Measurements from ENCODE around the gene STARD10.
"Not testable (repeated sequence)": the region's sequence is repeated elsewhere in the genome, so short reads cannot be mapped to it uniquely, and the experiment has no call there.

Gene STARD10

GRCh38 chr11:72808331-72808798 is 14.5 kb upstream of the STARD10 start:
- DNase-seq (ENCODE audit: low read depth in 1 of 2, low spot score in 1 of 2): no peak

DNA sequence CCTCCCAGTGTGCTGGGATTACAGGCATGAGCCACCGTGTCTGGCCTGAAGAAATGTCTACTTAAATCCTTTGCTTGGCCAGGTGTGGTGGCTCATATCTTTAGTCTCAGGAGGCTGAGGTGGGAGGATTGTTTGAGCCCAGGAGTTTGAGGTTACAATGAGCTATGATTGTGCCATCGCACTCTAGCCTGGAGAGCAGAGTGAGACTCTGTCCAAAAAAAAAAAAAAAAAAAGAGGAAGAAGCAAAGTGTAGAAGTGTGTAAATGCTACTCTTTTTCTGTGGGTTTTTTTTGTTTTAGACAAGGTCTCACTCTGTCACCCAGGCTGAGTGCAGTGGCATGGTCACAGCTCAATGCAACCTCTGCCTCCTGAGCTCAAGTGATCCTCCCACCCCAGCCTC is 13.9 kb upstream of the STARD10 start:
- no peak for DNase-seq (ENCODE audit: low read depth in 1 of 2, low spot score in 1 of 2)

- no peak for DNase-seq (ENCODE audit: low read depth in 1 of 2, low spot score in 1 of 2)
These were observed 13.3 kb upstream of the STARD10 start for GRCh38 chr11:72807021-72807693.

- not testable (repeated sequence) for DNase-seq (ENCODE audit: low read depth in 1 of 2, low spot score in 1 of 2)
These were observed 12.5 kb upstream of the STARD10 start for GRCh38 chr11:72806378-72806777.

DNA sequence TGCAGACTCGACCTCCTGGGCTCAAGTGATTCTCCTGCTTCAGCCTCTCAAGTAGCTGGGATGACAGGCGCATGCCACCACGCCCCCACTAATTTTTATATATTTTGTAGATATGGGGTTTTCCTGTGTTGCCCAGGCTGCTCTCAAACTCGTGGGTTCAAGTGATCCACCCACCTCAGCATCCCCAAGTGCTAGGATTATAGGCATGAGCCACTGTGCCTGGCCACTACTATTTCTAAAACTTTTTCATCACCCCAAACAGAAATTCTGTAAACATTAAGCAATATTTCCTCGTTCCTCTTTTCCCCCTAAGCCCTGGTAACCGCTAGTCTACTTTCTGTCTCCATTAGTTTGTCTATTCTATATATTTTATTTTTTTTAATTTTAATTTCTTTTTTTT is 11.4 kb upstream of the STARD10 start:
- DNase-seq (ENCODE audit: low read depth in 1 of 2, low spot score in 1 of 2): no peak

GRCh38 chr11:72802822-72803221 is 9.0 kb upstream of the STARD10 start:
- DNase-seq (ENCODE audit: low read depth in 1 of 2, low spot score in 1 of 2): no peak

DNA sequence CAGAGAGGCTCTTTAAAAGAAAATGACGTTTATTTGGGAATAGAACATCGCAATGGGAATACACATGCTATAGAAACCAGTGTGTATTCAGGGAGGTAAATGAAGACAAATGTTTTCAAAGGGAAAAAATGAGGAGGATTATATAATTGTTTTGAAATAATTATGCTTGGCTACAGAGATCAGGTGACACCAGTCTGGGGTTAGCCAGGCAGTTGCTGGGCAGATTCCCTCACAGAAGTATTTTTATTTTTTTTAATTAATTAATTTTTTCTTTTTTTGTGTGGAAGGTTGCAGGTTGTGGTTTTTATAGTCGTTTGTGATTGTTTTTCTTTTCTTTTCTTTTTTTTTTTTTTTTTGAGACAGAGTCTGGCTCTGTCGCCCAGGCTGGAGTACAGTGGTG is 5.6 kb upstream of the STARD10 start:
- DNase-seq (ENCODE audit: low read depth in 1 of 2, low spot score in 1 of 2): no peak

GRCh38 chr11:72798361-72798760 is 4.5 kb upstream of the STARD10 start:
- no peak for DNase-seq (ENCODE audit: low read depth in 1 of 2, low spot score in 1 of 2)

GRCh38 chr11:72793076-72793424 is 797 bp downstream of the STARD10 start:
- DNase-seq (ENCODE audit: low read depth in 1 of 2, low spot score in 1 of 2): no peak

GRCh38 chr11:72792437-72793021 is 1.3 kb downstream of the STARD10 start:
- DNase-seq (ENCODE audit: low read depth in 1 of 2, low spot score in 1 of 2): no peak

- not testable (repeated sequence) for DNase-seq (ENCODE audit: low read depth in 1 of 2, low spot score in 1 of 2)
These were observed 2.6 kb downstream of the STARD10 start for GRCh38 chr11:72791228-72791627.

DNA sequence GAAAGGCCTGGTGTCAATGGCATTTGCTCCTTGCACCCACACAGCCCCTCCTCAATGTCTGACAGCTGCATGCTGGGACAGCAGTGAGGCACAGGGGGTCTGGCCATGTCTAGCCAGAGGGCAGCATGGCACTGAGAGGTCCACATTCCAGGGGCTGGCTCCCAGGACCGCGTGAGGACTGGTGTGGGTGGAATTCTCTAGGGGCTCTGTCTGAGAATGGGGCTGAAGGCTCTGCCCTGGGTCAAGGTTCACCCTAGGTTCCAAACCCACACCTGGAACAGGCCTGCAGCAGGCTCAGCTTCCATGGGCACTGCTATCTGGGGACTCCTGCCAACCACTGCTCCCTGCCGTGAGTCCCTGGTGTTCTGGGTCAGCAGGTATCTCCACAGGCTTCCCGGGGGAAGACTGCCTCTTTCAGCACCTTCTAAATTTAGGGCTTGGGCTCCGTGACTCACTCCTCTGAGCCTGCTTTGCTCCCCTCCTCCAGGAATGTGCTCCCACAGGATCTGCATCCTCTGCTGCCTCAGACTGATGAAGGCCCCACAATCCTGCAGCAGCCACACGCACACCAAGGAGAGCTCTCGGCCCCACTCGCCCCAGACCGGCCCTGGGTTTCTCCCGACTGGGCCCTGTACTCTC is 4.2 kb downstream of the STARD10 start:
- no peak for DNase-seq (ENCODE audit: low read depth in 1 of 2, low spot score in 1 of 2)

GRCh38 chr11:72788241-72788640 is 5.6 kb downstream of the STARD10 start:
- DNase-seq (ENCODE audit: low read depth in 1 of 2, low spot score in 1 of 2): no peak

- DNase-seq (ENCODE audit: low read depth in 1 of 2, low spot score in 1 of 2): no peak
These were observed 6.4 kb downstream of the STARD10 start for GRCh38 chr11:72787216-72788104.

GRCh38 chr11:72786305-72787215 is 7.3 kb downstream of the STARD10 start:
- no peak for DNase-seq (ENCODE audit: low read depth in 1 of 2, low spot score in 1 of 2)

DNA sequence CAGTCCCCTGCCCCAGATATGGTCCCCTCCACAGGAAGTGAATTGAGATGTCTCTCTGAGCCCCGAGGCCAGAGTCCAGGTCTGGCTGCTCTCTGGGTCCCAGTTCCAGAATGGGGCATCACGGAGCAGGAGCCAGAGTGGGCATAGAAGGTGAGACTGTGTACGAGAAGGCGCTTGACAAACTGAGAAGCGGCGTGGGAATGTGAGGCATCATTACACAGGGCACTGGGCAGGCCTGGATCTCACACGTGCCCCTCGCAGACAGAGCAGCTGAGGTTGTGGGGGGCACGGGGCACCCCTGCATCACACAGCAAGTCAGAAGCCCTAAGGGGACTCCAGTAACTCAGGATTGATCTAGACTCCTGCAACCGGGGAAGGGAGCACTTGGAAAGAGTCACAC is 9.2 kb downstream of the STARD10 start:
- no peak for DNase-seq (ENCODE audit: low read depth in 1 of 2, low spot score in 1 of 2)

GRCh38 chr11:72783144-72783905 is 10.5 kb downstream of the STARD10 start:
- DNase-seq (ENCODE audit: low read depth in 1 of 2, low spot score in 1 of 2): no peak

- no peak for DNase-seq (ENCODE audit: low read depth in 1 of 2, low spot score in 1 of 2)
These were observed 11.5 kb downstream of the STARD10 start for GRCh38 chr11:72782081-72782920.
